Activated CD8-positive, alpha-beta T cell treated with anti-CD3 and anti-CD28 coated beads, Interleukin-2, amount 10 ng/mL, durations not matched to agents 7 days and 5 days (primary cell): ENCODE measurements around the gene GNG12. TPM values are rescaled to one million over a fixed set of nuclear protein-coding genes. Genes with fewer than 3 reads are reported as not detected.
A peak's percentile ranks its signal among the peaks of the same experiment; 100 is the strongest.
"Not testable (repeated sequence)": the region's sequence is repeated elsewhere in the genome, so short reads cannot be mapped to it uniquely, and the experiment has no call there.

Experiments used
- ATAC-seq: fragments of 150-1000 bp; cut with Tn5 transposase; one replicate; pipeline ENCODE4 v1.10.0; 2021; ENCODE audit warnings: moderate library complexity
- CTCF ChIA-PET: fragments of 350-600 bp; sonication (Branson Sonifier 250); formaldehyde crosslinking; loops from one replicate; lab custom pipeline; 2021; ENCODE audit warnings: antibody characterized with exemption; lab: Charles Lee
- POLR2A ChIA-PET: fragments of 350-600 bp; sonication (Branson Sonifier 250); formaldehyde crosslinking; loops from one replicate; lab custom pipeline; 2021; ENCODE audit warnings: antibody characterized with exemption; lab: Charles Lee
- DNase-seq: peaks from one replicate; pipeline ENCODE4 v3.0.0-alpha.2; 2020
- H3K27ac Mint-ChIP-seq: one replicate; pipeline ENCODE4 v1.8.0; 2021; ENCODE audit warnings: mild to moderate bottlenecking, mixed read lengths
- H3K27me3 Mint-ChIP-seq: one replicate; pipeline ENCODE4 v1.8.0; 2021; ENCODE audit warnings: low read depth, mixed read lengths
- H3K36me3 Mint-ChIP-seq: one replicate; pipeline ENCODE4 v1.8.0; 2021; ENCODE audit warnings: low read depth, mixed read lengths
- H3K4me1 Mint-ChIP-seq: one replicate; pipeline ENCODE4 v1.8.0; 2021; ENCODE audit warnings: low read depth, mixed read lengths
- H3K4me3 Mint-ChIP-seq: one replicate; pipeline ENCODE4 v1.8.0; 2021; ENCODE audit warnings: mild to moderate bottlenecking, mixed read lengths
- H3K9me3 Mint-ChIP-seq: one replicate; pipeline ENCODE4 v1.8.0; 2022; ENCODE audit warnings: mixed read lengths; ENCODE audit not compliant: insufficient read depth
- total RNA-seq, 2 experiments: library from RNA; stranded (reverse); gene quantifications; one replicate each; pipeline ENCODE4 v1.2.3, GENCODE V29; 2021

GNG12 gene
- total RNA-seq, 2 experiments from 2014 or later = not detected

DNA sequence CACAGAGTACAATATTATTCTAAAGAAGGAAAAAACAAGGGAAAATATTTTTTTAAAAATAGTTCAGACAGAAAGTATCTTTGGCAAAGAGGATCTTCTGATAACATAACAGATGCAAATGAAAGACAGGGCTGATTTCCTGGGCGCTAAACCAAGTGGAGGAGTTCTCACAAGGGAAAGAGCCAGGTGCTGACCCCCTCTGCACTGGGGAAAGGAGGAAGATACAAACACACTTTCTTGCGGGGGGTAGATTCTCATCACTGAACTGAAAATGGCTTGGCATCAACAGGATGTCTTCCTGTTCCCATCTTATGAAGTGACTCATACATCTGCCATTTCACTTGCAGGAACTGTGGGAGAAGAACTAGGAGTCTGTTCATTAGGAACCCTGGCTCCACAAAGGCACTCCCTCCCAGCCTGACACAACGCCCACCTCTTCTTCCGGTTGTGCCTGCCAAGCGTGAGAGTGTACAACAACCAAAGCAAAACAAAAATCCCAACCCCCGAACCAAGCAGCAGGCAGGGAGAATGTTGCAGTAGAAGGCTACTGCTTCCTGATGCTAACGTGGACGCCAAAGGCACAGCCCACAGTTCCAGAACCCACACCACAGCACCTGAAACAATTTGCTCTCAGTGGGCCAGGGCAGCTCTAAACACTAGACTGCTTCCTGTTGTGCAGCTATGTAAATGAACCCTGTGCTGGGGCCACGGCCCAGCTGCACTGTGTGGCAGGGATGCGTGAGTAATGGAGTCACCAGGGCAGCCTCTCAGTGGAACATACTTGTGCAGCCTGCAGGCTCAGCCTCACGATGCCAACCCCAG is 97.2 kb downstream of the GNG12 start:
- POLR2A ChIA-PET = interaction anchor here (4.6 kb wide), 1 partner anchor 51 kb away, joined by 23 read pairs; the partner anchor contains the start of gene GADD45A
- no peaks in the 10 kb centered on the region for H3K27me3 Mint-ChIP-seq
- DNase-seq = peak; percentile 62
- ATAC-seq = peak; percentile 93
- peak overlapping the region; percentile 86 for H3K27ac Mint-ChIP-seq
- no peaks in the 10 kb centered on the region for H3K9me3 Mint-ChIP-seq
- H3K36me3 Mint-ChIP-seq = no peaks in the 10 kb centered on the region
- CTCF ChIA-PET = interaction anchor here (0.9 kb wide), 1 partner anchor 29 kb away, joined by 3 read pairs; no protein-coding TSS in a partner anchor
- peak overlapping the region; percentile 62 for H3K4me3 Mint-ChIP-seq
- H3K4me1 Mint-ChIP-seq = peaks cover 19% of the 10 kb centered on the region

DNA sequence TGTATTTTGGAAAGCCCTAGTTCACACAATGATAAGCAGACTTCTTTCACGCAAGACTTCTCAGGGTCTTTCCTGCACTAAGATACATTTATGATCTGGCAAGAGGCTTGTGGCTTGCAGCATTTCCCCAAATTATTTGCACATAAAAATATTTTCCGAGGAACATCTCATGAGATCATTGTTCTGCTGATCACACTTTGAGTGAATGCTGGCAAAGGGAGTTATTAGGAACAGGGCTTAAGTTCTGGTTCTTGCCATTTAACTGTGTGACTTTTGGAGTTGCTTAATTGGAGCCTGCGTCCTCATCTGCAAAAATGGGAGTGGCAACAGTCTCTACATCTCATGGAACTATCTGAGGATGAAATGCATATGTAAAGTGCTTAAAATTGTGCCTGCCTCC is 98.1 kb downstream of the GNG12 start:
- no peaks in the 10 kb centered on the region for H3K36me3 Mint-ChIP-seq
- no peaks in the 10 kb centered on the region for H3K27me3 Mint-ChIP-seq
- no peak overlapping the region for H3K27ac Mint-ChIP-seq
- H3K9me3 Mint-ChIP-seq = no peaks in the 10 kb centered on the region
- ATAC-seq (no peak), DNase-seq (no peak)
- H3K4me1 Mint-ChIP-seq = peaks cover 19% of the 10 kb centered on the region
- ChIA-PET CTCF (interaction anchor here (1.0 kb wide), 1 partner anchor 25 kb away, joined by 7 read pairs; no protein-coding TSS in a partner anchor), POLR2A (no interaction called here)
- no peak overlapping the region for H3K4me3 Mint-ChIP-seq

DNA sequence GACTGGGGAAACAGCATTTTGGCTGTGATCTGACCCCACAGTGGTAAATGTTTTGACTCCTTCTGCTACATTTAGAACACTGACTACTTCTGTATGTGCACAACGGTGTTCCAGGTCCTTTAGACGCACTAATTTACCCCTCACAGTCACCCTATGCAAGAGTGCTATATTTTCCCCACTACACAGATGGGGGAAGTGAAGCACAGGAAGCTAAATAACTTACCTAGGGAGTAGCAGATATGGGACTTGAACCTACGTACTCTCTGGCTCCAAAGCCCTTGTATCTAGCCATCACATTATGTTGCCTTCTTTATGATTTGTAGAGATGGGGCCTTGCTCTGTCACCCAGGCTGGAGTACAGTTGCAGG is 99.0 kb downstream of the GNG12 start:
- Mint-ChIP-seq H3K36me3 (no peaks in the 10 kb centered on the region), H3K9me3 (no peaks in the 10 kb centered on the region), H3K27ac (no peak overlapping the region), H3K4me1 (peaks cover 21% of the 10 kb centered on the region), H3K4me3 (no peak overlapping the region), H3K27me3 (no peaks in the 10 kb centered on the region)
- DNase-seq (no peak), ATAC-seq (no peak)
- POLR2A ChIA-PET = interaction anchor here (0.6 kb wide), 1 partner anchor 13 kb away, joined by 3 read pairs; no protein-coding TSS in a partner anchor
- CTCF ChIA-PET = interaction anchor here (1.0 kb wide), 1 partner anchor 26 kb away, joined by 7 read pairs; no protein-coding TSS in a partner anchor

DNA sequence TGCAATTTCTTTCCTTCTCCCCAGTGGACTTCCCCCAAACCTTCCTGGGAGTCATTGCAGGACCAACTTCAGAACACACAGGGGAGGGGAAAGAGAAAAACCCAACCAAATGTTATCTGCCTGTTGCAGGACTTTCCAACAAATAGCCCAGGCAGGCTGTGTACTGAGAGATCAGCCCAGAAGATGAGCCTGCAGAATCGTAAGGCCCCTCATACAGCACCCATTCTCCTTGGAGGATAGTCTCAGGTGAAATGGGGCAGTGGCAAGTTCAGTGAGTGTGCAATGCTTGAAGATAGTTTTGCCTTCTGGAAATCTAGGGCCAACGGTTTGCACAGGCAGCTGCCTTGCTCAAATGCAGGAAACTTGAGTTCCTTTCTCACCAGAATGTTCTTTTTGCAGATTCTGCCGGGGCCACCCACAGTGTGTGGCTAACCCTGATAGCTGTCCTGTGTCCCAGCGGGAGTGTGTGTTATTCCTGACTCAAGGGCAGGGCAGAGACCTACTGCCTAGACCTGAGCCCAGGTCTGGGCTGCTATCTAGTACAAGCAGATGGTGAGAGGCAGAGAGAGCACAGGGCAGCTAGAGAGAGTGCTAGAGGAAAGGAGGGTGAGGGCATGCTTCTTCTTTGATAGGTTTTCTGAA is 99.5 kb downstream of the GNG12 start:
- ATAC-seq = no peak

DNA sequence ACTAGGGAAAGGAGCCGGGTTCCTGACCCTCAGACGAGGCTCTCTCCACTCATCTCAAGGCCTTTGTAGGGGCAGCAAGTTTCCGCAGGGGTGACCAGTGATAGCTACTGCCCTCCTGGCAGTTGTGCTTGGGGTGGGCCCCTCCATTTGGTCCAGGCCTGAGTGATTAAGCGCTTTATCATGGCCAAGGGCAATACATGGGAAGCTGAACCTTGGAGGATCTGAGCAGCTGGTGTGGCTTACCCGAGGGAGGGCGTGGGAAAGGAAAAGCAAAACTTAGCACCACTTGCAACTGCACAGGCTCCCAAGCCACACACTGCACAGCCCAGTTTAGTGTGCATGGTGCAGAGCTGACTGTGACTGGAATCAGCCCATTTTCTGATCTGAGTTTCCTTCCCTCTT is 100.5 kb downstream of the GNG12 start:
- DNase-seq (no peak), ATAC-seq (no peak)
- Mint-ChIP-seq H3K27ac (no peak overlapping the region), H3K9me3 (no peaks in the 10 kb centered on the region), H3K4me3 (no peak overlapping the region), H3K4me1 (peaks cover 21% of the 10 kb centered on the region), H3K27me3 (no peaks in the 10 kb centered on the region), H3K36me3 (no peaks in the 10 kb centered on the region)
- ChIA-PET CTCF (interaction anchor here (0.9 kb wide), 1 partner anchor 197 kb away, joined by 4 read pairs; no protein-coding TSS in a partner anchor), POLR2A (no interaction called here)

More for the DNA sequence above, 99.5 kb downstream of the GNG12 start:
- ChIA-PET CTCF (no interaction called here), POLR2A (interaction anchor here (0.6 kb wide), 1 partner anchor 14 kb away, joined by 3 read pairs; no protein-coding TSS in a partner anchor)
- no peak overlapping the region for H3K4me3 Mint-ChIP-seq
- peaks cover 21% of the 10 kb centered on the region for H3K4me1 Mint-ChIP-seq
- no peak for DNase-seq
- H3K27ac Mint-ChIP-seq = no peak overlapping the region
- H3K9me3 Mint-ChIP-seq = no peaks in the 10 kb centered on the region
- H3K27me3 Mint-ChIP-seq = no peaks in the 10 kb centered on the region
- no peaks in the 10 kb centered on the region for H3K36me3 Mint-ChIP-seq

DNA sequence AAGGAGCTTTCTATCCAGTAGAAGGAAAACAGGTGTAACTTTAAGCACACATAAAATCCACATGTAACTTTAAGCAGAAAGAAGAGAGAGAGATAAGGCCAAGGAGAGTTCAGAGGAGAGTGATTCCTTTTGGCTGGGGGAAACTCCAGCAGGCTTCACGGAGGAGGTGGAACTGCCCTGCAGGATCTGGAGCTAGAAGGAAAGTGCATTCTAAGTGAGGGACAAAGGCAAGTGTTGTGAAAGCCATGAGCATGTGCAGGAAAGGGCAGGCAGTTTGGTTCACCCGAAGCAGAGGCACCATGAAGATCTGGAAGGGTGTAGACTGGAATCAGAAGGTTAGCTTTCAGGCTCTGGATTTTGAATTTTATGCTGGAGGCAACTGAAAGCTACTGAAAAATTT is 101.9 kb downstream of the GNG12 start:
- no peak for DNase-seq
- H3K4me3 Mint-ChIP-seq = no peak overlapping the region
- POLR2A ChIA-PET = interaction anchor here (1.0 kb wide), 1 partner anchor 46 kb away, joined by 5 read pairs; the partner anchor contains the start of gene GADD45A
- no peaks in the 10 kb centered on the region for H3K36me3 Mint-ChIP-seq
- ATAC-seq = no peak
- no peaks in the 10 kb centered on the region for H3K9me3 Mint-ChIP-seq
- H3K27ac Mint-ChIP-seq = no peak overlapping the region
- no peaks in the 10 kb centered on the region for H3K27me3 Mint-ChIP-seq
- peaks cover 17% of the 10 kb centered on the region for H3K4me1 Mint-ChIP-seq
- CTCF ChIA-PET = interaction anchor here (0.9 to 2.4 kb wide), 5 partner anchors 12 to 169 kb away, joined by 3 to 7 read pairs (median 3); no protein-coding TSS in a partner anchor

DNA sequence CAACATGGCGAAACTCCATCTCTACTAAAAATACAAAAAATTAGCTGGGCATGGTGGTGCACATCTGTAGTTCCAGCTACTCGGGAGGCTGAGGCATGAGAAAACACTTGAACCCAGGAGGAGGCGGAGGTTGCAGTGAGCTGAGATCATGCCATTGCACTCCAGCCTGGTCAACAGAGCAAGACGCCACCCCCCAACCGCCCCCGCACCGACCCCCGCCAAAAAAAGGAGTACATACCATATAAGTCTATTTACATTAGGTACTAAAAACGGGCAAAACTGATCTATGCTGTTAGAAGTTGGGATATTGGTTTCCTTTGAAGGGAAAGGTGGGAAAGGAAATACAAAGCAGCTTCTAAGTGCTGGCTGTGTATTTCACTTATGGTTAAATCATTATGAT is 103.0 kb downstream of the GNG12 start:
- H3K4me3 Mint-ChIP-seq, H3K27ac Mint-ChIP-seq, H3K36me3 Mint-ChIP-seq, DNase-seq, H3K9me3 Mint-ChIP-seq, H3K27me3 Mint-ChIP-seq, ATAC-seq: not testable (repeated sequence)
- POLR2A ChIA-PET = interaction anchor here (0.6 to 0.9 kb wide), 3 partner anchors 15 to 167 kb away, joined by 3 to 4 read pairs (median 3); no protein-coding TSS in a partner anchor
- CTCF ChIA-PET = interaction anchor here (0.7 to 2.4 kb wide), 3 partner anchors 11 to 185 kb away, joined by 3 to 7 read pairs (median 3); no protein-coding TSS in a partner anchor
- peaks cover 14% of the 10 kb centered on the region for H3K4me1 Mint-ChIP-seq

DNA sequence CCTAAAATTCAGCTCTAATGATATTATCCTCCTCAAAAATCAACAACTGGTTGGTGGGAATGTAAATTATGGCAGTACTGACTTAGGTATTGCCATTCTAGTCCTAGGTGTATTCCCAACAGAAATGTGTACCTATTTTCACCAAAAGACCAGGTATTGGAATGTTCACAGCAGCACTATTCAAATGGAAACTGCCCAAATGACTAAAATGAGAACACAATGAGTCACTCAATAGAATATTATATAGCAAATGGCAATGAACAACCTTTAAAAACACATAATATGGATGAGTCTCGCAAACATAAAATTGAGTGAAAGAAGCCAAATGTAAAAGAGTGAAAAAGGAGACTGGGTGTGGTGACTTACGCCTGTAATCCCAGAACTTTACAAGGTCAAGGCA is 103.4 kb downstream of the GNG12 start:
- ATAC-seq = no peak
- Mint-ChIP-seq H3K4me3 (no peak overlapping the region), H3K27me3 (no peaks in the 10 kb centered on the region), H3K36me3 (no peaks in the 10 kb centered on the region), H3K9me3 (no peaks in the 10 kb centered on the region), H3K27ac (no peak overlapping the region), H3K4me1 (peaks cover 14% of the 10 kb centered on the region)
- no peak for DNase-seq
- CTCF ChIA-PET = interaction anchor here (1.2 kb wide), 1 partner anchor 17 kb away, joined by 3 read pairs; no protein-coding TSS in a partner anchor
- POLR2A ChIA-PET = interaction anchor here (0.9 kb wide), 1 partner anchor 16 kb away, joined by 3 read pairs; no protein-coding TSS in a partner anchor

DNA sequence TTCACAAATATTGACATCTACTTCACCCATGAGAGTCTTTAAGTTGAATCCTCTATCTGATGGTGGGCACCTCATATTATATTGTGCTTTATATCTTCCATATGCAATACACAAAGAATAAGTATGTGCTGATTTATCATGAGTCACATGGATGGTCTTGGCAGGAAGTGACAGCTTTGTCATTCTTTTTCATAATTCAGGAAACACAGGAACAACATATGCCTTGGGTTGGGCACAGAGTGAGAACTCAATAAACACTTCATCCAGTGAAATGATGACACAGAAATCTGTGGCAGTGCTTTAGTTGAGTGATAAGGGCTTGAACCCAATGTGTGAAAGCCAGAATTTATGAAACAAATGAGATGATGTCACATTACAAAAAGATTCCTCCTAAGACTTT is 107.0 kb downstream of the GNG12 start:
- no peaks in the 10 kb centered on the region for H3K9me3 Mint-ChIP-seq
- no peak for DNase-seq
- POLR2A ChIA-PET = no interaction called here
- H3K36me3 Mint-ChIP-seq = no peaks in the 10 kb centered on the region
- no peak overlapping the region for H3K27ac Mint-ChIP-seq
- no peak for ATAC-seq
- CTCF ChIA-PET = no interaction called here
- no peak overlapping the region for H3K4me3 Mint-ChIP-seq
- peaks cover 8% of the 10 kb centered on the region for H3K4me1 Mint-ChIP-seq
- no peaks in the 10 kb centered on the region for H3K27me3 Mint-ChIP-seq

DNA sequence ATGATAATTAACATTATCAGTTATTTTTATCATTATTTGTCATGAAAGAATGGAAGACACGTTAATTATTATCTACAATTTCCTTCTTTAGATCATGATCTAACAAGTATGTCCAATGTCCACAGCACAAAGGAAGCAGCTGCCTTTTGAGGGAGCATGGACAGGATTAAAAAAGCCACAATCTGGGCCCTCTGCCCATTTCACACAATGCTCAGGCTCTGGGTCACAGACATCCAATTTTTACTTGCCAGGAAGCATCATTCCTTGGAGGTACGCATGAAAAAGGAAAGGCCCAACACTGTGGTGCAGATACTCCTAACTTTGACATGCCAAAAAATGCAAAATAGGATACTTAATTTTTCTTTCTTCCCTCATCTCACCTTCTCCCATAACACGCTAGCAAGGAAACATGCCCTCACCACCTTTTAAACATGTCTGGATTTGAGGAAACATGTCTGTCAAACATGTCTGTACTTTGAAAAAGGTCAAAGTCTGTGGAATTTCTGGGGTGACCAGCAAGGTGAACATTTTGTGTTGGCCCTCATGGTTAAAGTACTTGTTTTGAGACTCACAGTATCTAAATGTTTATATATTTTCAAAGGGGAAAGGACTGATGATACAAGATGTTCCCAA is 108.2 kb downstream of the GNG12 start:
- no peak for DNase-seq
- Mint-ChIP-seq H3K4me1 (peaks cover 8% of the 10 kb centered on the region), H3K27me3 (no peaks in the 10 kb centered on the region), H3K36me3 (no peaks in the 10 kb centered on the region), H3K9me3 (no peaks in the 10 kb centered on the region), H3K4me3 (no peak overlapping the region), H3K27ac (no peak overlapping the region)
- no peak for ATAC-seq
- CTCF ChIA-PET = no interaction called here
- POLR2A ChIA-PET = no interaction called here

DNA sequence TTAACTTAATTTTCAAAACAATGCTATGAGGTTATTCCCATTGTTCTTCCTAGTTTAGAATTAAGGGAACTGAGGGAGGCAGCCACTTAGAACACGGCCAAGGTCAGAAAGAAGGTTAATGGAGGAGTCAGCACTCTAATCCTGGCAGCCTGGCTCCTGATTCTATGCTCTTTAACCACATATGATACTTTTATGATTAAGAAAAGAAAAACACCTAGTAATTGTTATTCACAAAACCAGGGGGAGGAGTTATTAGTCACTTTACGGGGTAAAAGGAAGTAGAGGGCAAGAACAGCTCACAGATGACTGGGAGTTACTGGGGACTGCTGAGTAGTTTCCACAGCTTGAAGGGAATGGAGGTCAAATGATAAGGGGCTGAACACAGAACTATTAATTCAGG is 109.6 kb downstream of the GNG12 start:
- no peak for DNase-seq
- POLR2A ChIA-PET = no interaction called here
- Mint-ChIP-seq H3K27me3 (no peaks in the 10 kb centered on the region), H3K27ac (no peak overlapping the region), H3K9me3 (no peaks in the 10 kb centered on the region), H3K4me3 (no peak overlapping the region), H3K36me3 (no peaks in the 10 kb centered on the region), H3K4me1 (peaks cover 6% of the 10 kb centered on the region)
- CTCF ChIA-PET = interaction anchor here (0.7 kb wide), 1 partner anchor 162 kb away, joined by 3 read pairs; no protein-coding TSS in a partner anchor
- ATAC-seq = no peak
